IPS-20b (cell line): ENCODE measurements around the gene FAM83F.

ENCODE experiments used
- H3K27ac ChIP-seq: one replicate; pipeline ENCODE4 v1.5.1; 2013; ENCODE audit warnings: low read length
- H3K27me3 ChIP-seq: 2 replicates; pipeline ENCODE4 v1.6.1; 2013; ENCODE audit warnings: mild to moderate bottlenecking, low read length, inconsistent platforms; ENCODE audit not compliant: insufficient read depth
- H3K36me3 ChIP-seq: 2 replicates; pipeline ENCODE4 v1.6.1; 2013; ENCODE audit warnings: low read depth, mild to moderate bottlenecking, inconsistent platforms, low read length, moderate library complexity; ENCODE audit not compliant: insufficient read depth
- H3K4me1 ChIP-seq: 2 replicates; pipeline ENCODE4 v1.6.1; 2013; ENCODE audit warnings: mild to moderate bottlenecking, control low read depth, inconsistent platforms, low read length, moderate library complexity; ENCODE audit not compliant: insufficient read depth
- H3K4me3 ChIP-seq: 2 replicates; pipeline ENCODE4 v1.5.1; 2013; ENCODE audit warnings: mild to moderate bottlenecking, low read length, inconsistent platforms
- H3K9ac ChIP-seq: 2 replicates; pipeline ENCODE4 v1.6.1; 2013; ENCODE audit warnings: low read depth, mild to moderate bottlenecking, inconsistent platforms, low read length, moderate library complexity
- H3K9me3 ChIP-seq: 2 replicates; pipeline ENCODE4 v1.6.1; 2013; ENCODE audit warnings: mild to moderate bottlenecking, low read depth, low read length, inconsistent platforms; ENCODE audit not compliant: insufficient read depth

FAM83F gene

DNA sequence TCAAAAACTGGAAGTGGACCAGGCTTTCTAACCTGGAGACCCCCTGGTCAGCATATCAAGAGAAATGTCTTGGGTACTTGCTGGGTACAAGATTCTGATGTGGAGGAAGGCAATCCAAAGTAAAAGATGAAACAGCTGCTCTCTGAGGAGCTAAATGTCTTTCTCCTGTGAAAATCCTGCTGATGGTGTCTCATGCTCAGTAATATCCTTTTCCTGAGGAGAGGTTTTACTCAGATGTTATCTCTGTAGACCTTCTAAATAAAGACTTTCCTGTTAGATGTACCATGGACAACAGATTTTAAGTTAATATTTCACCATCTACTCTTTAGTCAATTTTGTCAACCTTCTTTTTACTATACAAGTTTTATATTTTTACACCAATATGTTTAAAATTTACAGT, 62.9 kb downstream of the FAM83F start:
- H3K27me3 ChIP-seq: no peaks in the 10 kb centered on the region
- no peak overlapping the region for H3K9ac ChIP-seq
- H3K9me3 ChIP-seq: no peaks in the 10 kb centered on the region
- no peak overlapping the region for H3K4me3 ChIP-seq
- H3K27ac ChIP-seq: no peak overlapping the region
- no peaks in the 10 kb centered on the region for H3K36me3 ChIP-seq
- H3K4me1 ChIP-seq: peaks cover 37% of the 10 kb centered on the region

DNA sequence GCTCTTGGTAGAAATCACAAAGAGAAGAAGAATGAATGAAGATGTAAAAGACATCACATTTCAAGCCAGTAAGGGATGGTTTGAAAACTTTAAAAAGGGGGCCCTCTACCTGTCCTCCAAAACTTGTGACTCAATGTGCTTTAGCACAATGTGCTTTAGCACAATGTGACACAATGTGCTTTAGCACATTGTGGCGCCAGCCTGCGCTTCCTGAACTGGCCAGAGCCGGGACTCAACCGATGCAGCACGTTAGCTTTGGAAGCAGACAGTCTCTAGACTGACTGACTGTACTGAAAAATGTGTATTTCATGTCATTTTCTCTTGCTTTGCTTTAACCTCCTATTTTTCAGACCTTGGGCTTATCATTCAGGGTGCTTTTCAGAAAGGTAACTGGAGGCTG, 63.5 kb downstream of the FAM83F start:
- peaks cover 37% of the 10 kb centered on the region for H3K4me1 ChIP-seq
- H3K27ac ChIP-seq: no peak overlapping the region
- H3K9ac ChIP-seq: no peak overlapping the region
- no peaks in the 10 kb centered on the region for H3K27me3 ChIP-seq
- H3K36me3 ChIP-seq: no peaks in the 10 kb centered on the region
- H3K4me3 ChIP-seq: no peak overlapping the region
- no peaks in the 10 kb centered on the region for H3K9me3 ChIP-seq

DNA sequence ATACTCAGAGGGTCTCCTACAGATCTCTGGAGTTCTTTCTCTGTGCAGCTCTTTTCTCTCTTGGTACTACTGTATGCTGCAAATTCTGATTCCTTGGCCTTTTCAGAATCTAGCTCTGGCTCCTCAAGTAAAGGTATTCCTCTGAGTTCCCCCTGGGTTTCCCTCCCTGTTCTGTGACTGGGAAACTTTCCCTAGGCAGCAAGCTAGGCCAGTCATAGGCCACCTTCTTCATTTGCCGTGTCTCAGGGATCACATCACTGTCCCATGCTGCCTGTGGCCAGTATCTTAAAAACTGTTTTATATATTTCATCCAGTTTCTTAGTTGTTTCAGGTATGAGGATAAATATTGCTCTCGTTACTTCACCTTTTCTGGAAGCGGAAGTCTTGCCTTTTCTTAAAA, 71.2 kb downstream of the FAM83F start:
- Histone ChIP-seq H3K9ac (no peak overlapping the region), H3K4me3 (no peak overlapping the region), H3K4me1 (no peaks in the 10 kb centered on the region), H3K27ac (no peak overlapping the region), H3K36me3 (no peaks in the 10 kb centered on the region), H3K9me3 (no peaks in the 10 kb centered on the region), H3K27me3 (no peaks in the 10 kb centered on the region)

DNA sequence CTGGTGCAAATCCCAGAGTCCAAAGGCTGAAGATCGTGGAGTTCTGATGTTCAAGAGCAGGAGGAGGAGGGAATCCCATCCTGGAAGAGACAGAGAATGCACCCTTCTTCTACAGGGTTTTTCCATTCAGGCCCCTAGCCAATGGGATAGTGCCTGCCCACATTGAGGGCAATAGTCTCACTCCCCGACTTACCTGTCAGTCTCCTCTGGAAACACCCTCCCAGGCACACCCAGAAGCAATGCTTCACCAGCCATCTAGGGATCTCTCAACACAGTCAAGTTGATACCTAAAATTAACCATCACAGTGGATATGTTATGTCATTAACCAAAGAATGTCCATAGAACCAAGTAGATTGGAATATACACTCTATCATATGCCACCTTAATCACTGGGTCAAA, 72.9 kb downstream of the FAM83F start:
- H3K9ac ChIP-seq: no peak overlapping the region
- H3K36me3 ChIP-seq: no peaks in the 10 kb centered on the region
- no peak overlapping the region for H3K27ac ChIP-seq
- H3K27me3 ChIP-seq: no peaks in the 10 kb centered on the region
- no peaks in the 10 kb centered on the region for H3K4me1 ChIP-seq
- no peaks in the 10 kb centered on the region for H3K9me3 ChIP-seq
- no peak overlapping the region for H3K4me3 ChIP-seq

DNA sequence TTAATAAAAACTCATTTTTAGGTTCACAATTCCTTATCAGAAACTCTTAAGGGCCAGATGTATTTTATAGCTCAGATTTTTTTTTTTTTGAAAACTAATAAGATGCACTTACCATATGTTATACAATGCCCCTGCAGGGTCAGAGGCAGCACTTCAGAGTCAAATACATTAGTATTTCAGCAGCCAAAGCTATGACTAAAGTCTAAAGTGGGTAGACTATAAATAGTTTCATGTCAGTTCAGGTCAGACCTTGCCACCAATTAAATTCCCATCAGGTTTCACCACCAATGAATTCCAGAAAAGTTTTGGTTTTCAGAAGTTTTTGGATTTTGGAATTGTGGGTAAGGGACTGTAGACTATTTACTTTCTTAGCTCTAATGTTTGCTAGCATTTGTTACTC, 75.9 kb downstream of the FAM83F start:
- Histone ChIP-seq H3K27me3 (no peaks in the 10 kb centered on the region), H3K4me3 (no peak overlapping the region), H3K4me1 (0 out of 2 replicates have a peak, but pooled peaks cover 2% of the 10 kb centered on the region), H3K27ac (no peak overlapping the region), H3K9ac (no peak overlapping the region), H3K9me3 (no peaks in the 10 kb centered on the region), H3K36me3 (no peaks in the 10 kb centered on the region)

DNA sequence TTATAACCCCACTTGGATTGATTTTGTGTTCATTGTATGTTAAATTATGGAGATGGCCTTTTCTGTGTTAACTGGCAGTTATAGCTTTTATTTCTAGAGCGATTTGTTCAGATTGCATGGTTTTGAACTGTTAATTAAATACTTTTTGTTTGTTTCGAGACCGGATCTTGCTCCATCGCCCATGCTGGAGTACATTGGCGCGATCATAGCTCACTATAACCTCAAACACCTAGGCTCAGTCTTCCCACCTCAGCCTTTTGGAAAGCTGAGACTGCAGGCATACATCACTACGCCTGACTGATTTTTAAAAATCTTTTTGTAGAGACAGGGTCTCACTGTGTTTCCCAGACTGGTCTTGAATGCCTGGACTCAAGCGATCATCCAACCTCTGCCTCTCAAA, 77.0 kb downstream of the FAM83F start:
- H3K4me1 ChIP-seq: peaks cover 6% of the 10 kb centered on the region; the same call in 1 of the 2 replicates
- no peak overlapping the region for H3K9ac ChIP-seq
- H3K27me3 ChIP-seq: no peaks in the 10 kb centered on the region
- no peak overlapping the region for H3K4me3 ChIP-seq
- no peaks in the 10 kb centered on the region for H3K9me3 ChIP-seq
- H3K36me3 ChIP-seq: no peaks in the 10 kb centered on the region
- H3K27ac ChIP-seq: no peak overlapping the region

DNA sequence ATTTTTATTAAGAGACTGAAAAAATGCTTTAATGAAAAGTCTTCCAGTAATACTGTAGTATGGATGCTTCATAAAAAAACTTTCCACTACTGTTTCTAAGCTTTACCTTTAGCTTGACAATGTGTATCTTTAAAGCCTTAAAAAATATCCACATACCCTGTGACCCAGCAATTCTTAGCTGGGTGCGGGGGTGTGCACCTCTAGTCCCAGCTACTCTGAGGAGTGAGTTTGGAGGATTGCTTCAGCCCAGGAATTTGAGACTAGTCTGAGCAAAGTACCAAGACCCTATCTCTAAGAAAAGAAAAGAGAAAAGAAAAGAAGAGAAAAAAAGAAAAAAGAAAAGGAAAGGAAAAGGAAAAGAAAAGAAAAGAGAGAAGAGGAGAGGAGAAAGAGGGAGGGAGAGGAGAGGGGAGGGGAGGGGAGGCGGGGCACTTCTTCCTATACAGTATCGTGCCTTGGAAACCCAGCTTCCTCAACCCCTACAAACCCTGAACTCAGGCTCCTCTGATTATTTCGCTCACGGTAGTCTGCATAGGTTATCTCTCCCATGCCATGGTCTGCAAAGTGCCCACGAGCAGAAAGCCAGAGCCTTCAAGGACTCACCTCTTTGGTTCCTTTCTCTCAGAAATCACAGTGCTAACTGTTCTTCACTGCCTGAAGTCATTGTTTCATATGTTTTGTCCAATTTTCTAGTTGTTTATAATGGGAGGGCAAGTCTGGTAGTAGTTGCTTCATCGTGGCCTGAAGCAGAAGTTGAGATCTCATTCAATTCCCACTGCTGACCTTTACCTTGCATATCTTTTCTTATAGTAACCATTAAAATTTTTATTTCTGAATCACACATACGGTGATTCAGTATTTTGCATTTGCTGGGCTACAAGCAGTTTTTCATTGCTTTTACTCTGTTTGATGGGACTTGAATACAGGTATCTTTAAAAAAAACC, 82.2 kb downstream of the FAM83F start:
- Histone ChIP-seq H3K27me3 (no peaks in the 10 kb centered on the region), H3K36me3 (no peaks in the 10 kb centered on the region), H3K9ac (no peak overlapping the region), H3K9me3 (no peaks in the 10 kb centered on the region), H3K4me1 (peaks cover 15% of the 10 kb centered on the region; the same call in 1 of the 2 replicates), H3K4me3 (no peak overlapping the region), H3K27ac (no peak overlapping the region)

DNA sequence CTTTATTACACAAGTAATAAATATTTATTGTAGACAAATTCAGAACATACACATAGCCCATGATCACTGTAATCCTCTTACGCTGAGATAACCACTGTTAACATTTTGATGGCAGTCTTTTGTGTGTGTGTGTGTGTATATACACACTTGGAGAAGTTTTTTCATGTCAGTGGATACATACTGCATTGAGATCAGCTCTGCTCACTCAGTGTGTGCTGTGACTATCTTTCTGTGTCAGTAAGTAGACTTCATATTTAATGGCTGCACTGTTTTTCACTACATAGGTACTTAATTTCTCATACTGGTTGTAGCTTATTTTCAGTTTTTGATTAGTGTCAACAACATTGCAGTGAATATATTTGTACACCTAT, 82.9 kb downstream of the FAM83F start:
- Histone ChIP-seq H3K9ac (no peak overlapping the region), H3K9me3 (no peaks in the 10 kb centered on the region), H3K27me3 (no peaks in the 10 kb centered on the region), H3K27ac (no peak overlapping the region), H3K36me3 (no peaks in the 10 kb centered on the region), H3K4me3 (no peak overlapping the region), H3K4me1 (peaks cover 21% of the 10 kb centered on the region; the same call in 1 of the 2 replicates)

DNA sequence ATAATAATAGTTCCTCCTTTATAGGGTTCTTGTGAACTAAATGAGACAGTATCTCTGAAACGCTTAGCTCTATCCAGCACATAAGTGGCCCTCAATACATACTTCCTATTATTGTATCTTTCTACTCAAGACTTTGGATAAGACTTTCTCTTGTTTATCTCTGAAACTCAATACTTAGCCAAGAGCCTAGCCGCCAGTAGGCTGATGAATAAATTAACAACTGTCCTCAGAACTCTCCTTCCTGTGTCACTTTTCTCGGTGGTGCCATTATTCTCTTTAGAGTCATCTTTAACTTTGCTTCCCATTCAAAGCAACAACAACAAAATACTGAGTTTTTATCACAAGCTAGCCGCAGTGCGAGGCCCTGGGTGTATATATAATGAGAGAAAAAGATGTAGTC, 86.9 kb downstream of the FAM83F start:
- H3K27me3 ChIP-seq: no peaks in the 10 kb centered on the region
- no peaks in the 10 kb centered on the region for H3K9me3 ChIP-seq
- H3K4me1 ChIP-seq: peaks cover 16% of the 10 kb centered on the region; the same call in 1 of the 2 replicates
- no peaks in the 10 kb centered on the region for H3K36me3 ChIP-seq
- H3K27ac ChIP-seq: no peak overlapping the region
- H3K4me3 ChIP-seq: no peak overlapping the region
- H3K9ac ChIP-seq: no peak overlapping the region

DNA sequence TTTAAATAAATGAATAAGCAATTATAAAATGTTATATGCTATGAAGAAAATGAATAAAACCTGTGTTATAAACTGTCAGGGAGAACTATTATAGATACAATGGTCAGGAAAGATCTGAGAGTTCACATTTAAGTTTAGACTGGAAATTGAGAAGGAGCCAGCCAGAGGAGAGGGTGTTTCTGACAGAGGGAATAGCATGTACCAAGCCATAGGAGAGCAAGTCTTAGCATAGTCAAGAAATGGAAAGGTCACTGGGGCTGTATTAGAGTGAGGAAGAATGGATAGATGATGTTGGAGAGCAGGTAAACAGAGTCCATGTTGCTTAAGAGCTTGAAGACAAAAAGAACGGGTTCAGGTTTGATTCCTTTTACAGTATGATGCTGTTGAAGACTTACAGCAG, 87.4 kb downstream of the FAM83F start:
- Histone ChIP-seq H3K4me3 (no peak overlapping the region), H3K4me1 (peaks cover 15% of the 10 kb centered on the region; the same call in 1 of the 2 replicates), H3K9ac (no peak overlapping the region), H3K36me3 (no peaks in the 10 kb centered on the region), H3K27ac (no peak overlapping the region), H3K27me3 (no peaks in the 10 kb centered on the region), H3K9me3 (no peaks in the 10 kb centered on the region)

DNA sequence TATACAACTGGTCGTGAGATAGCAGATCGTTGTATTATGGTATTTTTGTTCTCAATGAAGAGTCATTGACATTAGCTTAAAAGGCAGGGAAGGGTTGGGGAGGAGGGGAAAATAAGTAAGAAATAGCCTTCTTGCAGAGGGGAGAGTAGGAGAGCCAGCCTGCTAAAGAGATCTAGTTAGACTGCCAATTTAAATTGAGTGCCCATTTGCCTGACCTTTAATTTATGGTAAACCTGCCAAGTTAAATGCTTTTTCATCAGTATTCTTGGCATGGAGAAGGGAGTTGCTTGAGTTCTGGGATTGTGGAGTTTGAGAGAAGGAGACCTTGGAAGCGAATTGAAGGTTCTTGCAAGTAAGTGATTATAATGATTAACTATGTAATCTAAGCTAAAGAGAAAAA, 89.0 kb downstream of the FAM83F start:
- no peaks in the 10 kb centered on the region for H3K9me3 ChIP-seq
- no peak overlapping the region for H3K27ac ChIP-seq
- H3K9ac ChIP-seq: no peak overlapping the region
- no peaks in the 10 kb centered on the region for H3K36me3 ChIP-seq
- peaks cover 15% of the 10 kb centered on the region; the same call in 1 of the 2 replicates for H3K4me1 ChIP-seq
- H3K4me3 ChIP-seq: no peak overlapping the region
- no peaks in the 10 kb centered on the region for H3K27me3 ChIP-seq

DNA sequence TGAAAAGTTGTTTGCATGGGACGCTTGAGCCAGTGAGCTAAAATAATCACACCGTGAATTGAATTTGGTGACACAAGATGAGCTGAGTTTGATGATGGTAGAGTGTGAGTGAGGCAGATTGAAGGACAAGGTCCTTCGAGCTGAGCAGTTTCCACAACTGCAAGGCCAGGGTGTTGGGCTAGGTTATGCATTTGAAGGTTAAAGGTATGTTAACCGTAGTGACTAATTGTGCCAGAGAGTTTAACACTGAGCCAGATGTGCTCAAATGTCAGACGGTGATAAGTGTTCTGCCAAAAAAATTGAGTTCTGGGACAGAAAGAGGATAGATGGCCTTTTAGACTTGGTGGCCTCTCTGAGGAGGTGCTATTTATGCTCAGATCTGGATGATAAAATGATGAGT, 89.5 kb downstream of the FAM83F start:
- Histone ChIP-seq H3K27ac (no peak overlapping the region), H3K9ac (no peak overlapping the region), H3K4me3 (no peak overlapping the region), H3K9me3 (no peaks in the 10 kb centered on the region), H3K36me3 (no peaks in the 10 kb centered on the region), H3K4me1 (peaks cover 15% of the 10 kb centered on the region; the same call in 1 of the 2 replicates), H3K27me3 (no peaks in the 10 kb centered on the region)
